ENCODE data around the gene TLR5.
A peak's percentile ranks its signal among the peaks of the same experiment; 100 is the strongest.

TLR5 gene

DNA sequence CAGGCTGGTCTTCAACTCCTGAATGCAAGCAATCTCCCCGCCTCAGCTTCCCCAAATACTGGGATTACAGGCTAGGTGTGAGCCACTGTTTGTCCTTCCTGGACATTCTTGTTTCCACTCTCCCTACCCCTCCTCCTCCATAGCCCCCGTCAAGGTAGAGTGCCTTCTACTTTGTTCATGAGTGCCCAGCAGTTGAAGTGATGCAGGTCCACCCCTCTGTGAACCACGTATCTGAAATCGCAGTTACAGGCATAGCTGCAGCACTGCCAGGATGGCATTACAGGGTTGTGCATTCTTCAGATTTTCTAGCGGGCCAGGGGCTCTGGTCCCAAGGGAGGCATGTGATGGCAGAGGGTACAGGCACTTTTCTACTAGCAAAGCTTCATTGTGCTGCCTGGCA, 7.4 kb upstream of the TLR5 start:
- DNase-seq (ENCODE audit: low spot score) = no peak

DNA sequence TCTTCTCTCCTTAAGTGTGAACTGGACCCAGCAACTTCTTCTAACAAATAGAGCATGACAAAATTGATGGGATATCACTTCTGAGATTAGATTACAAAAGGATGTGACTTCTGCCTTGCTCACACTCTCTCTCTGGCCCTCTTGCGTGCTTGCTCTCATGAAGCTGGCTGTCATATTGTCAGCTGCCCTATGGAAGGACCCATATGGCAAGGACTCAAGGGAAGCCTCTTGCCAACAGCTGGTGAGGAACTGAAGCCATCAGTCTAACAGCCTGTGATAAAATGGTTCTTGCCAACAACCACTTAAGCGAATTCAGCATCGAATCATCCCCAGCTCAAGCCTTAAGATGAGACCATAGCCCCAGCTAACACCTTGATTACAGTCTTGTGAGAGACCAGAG, 4.8 kb upstream of the TLR5 start:
- no peak for DNase-seq (ENCODE audit: low spot score)

DNA sequence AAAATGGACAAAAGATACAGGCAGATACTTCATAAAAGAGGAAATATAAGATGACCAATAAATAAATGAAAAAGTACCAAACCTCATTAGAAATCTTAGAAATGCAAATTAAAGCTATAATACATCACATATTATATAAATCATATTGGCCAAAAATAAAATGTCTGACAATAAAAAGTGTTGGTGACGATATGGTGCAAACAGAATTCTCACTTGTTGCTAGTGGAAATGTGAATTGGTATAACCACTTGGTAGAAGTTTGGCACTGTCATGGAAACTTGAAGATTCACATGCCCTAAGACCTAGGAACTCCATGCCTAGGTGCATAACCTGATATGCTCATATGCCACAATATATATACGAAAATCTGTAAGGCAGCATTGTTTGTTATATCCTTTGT, 4.4 kb upstream of the TLR5 start:
- no peak for DNase-seq (ENCODE audit: low spot score)

DNA sequence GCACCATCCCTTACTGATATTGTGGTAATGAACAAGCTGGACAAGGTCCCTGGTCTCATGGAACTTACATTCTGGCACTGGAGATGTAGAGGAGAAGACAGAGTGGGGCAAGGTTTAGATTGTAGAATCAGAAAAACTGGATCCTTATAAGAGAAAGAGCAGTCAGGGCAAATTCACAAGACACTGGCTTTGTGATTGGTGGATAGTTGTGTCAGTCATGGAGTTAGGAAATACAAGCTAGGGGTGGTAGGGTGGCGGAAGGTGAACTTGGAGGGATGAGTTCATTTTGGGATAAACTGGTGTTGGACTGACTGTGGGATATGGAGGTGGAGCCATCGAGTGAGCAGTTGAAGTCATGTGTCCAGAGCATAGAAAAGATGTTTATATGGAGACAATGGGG, 3.7 kb upstream of the TLR5 start:
- no peak for DNase-seq (ENCODE audit: low spot score)

DNA sequence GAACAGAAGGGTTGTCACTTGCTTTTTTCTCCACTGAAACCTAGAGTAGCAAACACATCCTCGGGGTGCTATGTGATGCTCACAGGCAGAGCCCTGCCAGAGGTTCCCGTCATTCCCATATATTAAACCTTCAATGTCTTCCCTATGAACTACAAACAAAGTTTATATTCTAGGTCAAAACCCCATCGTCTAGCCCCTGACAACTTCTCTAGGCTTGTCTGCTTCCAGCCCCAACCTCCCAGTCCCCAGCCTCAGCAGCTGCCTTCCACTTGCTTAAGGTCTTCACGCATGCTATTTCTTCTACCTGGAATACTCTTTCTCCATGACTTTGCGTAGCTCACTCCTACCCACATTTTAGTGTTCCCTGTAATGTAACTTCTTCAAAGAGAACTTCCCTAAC, 1.9 kb upstream of the TLR5 start:
- DNase-seq (ENCODE audit: low spot score) = no peak

DNA sequence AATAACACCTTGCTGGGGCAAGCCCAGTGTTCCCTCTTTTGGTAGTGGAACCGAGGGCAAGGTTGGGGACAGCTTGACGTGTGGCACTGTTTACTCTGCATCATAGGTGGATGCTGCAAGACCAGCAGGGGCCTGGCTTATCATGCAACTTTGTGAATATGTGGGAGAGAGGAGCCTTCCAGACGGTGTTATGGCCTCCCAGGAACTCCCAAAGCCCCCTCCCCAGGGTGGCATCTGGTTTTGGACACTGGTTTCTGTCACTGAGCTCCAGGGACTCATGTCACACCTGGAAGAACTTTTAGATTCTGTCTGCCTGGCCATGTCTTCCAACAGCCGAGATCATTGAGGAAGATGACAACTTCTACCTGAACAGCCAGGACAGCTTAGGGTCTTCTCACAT, 1.4 kb upstream of the TLR5 start:
- DNase-seq (ENCODE audit: low spot score) = no peak

DNA sequence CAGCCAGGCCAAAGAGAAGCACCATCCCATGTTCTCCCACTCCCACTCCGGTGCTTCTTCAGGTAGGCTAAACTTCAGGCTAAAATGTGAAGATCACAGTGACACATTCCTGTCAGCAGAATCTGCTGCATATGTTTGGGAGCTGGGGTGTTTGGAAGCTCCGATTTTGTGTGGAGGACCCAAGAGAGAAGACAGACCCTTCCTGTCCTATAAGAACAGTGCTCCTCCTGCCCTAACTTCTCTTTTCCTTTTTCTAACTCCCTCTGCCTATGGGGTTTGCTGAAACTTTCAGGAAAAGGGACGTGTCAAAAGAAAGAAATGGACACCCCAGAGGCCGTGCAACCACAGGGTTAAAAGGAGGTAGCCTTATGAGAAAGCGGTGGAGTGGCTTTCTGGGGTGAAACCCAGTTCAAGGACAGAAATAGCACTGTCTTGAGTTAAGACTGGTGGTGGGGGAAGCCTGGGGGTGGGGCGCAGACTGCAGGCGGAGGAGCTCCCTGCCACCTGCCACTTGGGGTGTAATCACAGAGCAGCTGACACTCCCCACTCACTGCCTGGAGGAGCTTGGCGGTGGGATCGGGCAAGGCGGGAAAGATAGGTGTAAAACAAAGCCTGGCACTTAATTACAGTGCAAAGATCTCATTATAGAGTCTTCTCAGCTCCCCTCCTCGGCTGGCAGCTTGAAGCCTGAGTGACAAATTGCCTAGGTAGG, 645 bp upstream of the TLR5 start:
- no peak for DNase-seq (ENCODE audit: low spot score)

DNA sequence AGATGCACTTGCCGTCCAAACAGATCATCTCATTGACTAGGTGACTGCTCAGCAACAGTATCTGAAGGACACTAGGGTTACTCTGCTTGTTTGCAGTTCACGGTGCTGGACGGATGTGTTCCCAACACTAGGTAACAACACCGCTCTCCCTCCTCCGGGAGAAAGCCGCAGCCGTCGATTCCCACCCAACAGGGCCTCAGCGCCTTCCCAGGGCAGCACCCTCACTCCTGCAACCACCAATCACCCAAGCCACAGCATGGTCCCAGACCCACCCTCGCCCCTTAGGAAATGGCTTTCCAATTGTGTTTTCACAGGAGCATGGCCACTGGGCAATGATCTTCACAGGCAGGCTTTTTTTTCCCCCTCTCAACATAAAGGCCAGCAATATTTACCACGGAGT, 779 bp downstream of the TLR5 start:
- DNase-seq (ENCODE audit: low spot score) = no peak

DNA sequence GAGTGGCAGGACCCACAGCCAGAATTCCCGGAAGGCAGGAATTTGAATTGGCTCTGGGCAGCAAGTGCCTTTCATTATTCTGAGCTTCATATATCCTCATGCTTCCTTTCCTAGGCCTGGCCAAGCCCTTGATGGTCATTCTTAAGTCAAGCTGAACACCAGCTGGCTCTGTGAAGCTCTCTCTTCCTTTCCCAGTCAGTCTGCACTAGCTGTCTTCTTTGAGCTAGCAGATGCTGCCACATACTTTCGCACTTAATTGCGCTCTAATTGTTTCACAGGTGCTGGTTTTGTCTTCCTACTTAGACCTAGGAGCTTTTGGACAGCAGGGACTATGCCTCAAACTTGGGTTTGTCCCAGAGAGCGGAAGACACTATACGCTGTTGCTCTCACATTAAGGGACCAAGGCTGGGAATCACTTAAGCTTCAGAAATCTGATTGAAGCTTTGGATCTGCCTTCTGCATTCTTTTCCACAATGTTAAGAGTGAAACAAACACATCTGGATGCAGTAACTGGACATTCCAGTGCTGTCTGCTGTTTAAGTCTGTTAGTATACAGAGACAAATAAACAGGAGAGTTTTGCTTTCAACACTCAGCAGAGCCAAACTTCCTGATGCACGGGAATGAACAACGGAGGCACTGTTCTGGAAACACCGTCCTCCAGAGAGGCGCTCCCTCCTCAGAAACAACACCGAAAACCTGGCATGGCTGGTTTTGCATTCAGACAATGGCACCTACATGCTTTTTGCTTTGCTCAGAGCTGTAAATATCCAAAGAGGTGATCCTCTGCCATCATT, 2.2 kb downstream of the TLR5 start:
- no peak for DNase-seq (ENCODE audit: low spot score)

DNA sequence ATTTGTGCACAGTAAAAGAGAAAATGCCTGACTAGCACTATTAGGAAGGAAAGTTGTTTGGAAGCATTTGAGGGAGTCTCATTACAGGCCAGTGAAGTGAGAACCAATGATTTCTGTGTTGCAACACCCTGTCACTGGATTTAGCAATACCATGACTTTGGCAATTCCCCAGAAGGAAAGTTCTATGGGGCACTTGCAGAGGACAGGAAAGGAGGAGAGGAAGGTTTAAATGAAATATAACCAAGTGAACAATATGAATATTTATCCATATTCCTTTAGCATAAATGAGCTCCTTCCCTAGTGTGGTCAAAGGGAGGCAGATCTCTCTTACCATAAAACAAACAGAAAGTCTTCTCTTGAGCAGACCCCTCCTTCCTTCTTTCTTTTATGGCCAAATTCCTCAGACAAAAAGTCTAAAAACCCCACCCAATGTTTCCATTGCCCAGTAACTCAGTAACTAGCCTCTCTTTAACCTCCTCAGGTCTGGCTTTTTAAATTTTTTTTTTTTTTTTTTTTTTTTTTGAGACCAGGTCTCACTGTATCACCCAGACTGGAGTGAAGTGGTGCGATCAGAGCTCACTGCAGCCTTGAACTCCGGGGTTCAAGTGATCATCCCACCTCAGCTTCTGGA, 5.5 kb downstream of the TLR5 start:
- no peak for DNase-seq (ENCODE audit: low spot score)

DNA sequence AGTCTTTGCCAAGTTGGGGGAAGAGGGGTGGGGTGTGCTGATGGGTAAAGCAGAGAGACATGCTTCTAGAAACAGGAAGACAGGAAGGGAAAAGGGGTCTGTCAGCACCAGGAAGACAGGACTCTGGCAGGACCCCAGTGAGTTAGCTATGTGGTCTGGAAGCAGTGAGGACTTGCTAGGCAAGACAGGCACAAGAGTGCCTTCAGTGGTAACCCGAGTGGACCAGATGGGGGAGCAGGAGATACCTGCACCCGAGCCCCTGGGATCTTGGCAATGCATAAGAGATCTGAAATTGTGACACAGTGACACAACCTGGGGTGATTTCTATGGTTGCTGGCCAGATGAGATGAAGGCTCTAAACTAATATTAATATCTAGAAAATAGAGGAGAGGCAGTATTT, 7.0 kb downstream of the TLR5 start:
- DNase-seq (ENCODE audit: low spot score) = no peak

DNA sequence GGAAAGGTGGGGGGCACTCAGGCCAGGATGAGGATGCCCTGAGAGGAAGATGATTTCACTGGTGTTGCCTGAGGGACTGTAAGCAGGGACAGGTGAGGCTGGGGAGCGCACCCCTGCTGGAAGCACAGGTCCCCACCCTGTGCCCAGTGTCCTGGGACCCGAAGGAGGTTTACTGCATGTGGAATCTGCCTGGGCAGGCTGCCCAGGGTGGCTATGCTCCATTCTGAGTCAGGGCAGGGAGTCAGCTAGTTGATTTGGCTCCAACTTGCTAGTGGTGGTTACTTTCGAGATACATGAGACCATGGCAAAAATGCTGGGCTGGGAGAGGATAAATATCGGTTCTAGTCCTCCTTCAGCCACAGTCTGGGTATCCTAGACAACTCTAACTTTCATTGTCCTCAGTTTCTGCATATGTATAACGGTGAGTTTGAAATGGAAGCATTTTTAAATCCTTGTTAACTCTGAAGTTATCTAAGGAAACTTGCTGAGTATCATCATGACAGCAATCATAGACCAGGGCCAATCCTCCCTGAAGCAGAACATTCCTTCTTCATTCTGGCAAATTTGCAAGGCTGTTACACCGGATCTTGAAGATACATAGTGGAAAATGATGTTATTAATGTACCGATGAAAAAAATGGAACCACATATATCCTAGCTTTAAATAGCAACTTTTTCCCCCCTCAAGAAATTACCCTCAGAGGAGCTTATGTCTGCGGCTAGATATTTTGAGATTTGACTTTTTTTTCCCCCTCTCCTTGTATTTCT, 7.7 kb downstream of the TLR5 start:
- no peak for DNase-seq (ENCODE audit: low spot score)

DNA sequence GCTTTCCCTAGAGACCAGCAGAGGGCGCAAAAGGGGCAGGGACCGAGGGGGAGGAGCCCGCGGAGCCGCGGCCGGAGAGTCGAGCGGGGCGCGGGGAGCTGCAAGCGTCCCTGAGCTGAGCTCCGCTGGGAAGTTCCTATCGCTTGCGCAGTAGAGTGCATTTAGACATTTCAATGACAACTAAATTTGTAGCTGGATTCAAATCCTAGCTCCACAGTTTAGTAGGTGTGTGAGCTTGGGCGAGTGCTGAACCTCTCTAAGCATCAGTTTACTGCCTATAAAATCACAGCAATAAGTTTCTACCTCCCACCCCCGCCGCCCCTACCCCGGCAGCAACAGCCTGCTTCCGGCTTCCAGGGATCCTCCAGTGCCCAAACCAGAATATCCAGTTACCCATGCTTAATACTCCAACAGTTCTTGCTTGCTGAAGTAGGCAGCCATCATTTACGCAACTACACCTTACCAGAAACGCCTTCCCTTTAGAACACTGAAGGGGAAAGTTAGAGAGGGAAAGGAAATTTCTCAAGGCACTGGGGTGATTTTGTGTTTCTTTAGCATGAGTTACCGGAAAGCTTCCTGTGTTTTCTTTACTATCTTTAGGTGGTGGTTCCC, 9.1 kb downstream of the TLR5 start:
- DNase-seq (ENCODE audit: low spot score) = peak; percentile 80

DNA sequence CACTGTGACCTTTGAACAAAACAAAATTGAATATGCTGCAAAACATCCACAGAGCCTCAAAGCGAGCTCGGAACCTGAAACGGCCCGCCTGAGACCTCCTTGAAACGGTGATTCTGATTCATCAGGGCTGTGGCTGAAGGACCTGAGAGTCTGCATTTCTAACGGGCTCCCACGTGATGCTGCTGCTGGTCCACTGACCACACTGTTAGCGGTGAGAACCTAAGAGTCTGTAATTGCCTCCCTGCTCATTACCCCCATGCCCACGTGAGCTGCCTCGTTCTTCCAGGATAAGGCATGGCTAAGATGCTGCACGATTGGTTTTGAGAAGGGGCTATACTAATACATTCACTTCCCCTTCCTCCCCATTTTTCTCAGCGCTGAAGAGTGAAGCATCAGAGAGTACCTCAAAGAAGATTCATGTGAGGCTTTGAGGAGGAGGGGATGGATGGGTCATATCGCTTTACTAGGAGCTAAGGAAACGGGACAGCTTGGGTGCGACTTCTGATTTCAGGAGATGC, 9.7 kb downstream of the TLR5 start:
- DNase-seq (ENCODE audit: low spot score) = no peak

DNA sequence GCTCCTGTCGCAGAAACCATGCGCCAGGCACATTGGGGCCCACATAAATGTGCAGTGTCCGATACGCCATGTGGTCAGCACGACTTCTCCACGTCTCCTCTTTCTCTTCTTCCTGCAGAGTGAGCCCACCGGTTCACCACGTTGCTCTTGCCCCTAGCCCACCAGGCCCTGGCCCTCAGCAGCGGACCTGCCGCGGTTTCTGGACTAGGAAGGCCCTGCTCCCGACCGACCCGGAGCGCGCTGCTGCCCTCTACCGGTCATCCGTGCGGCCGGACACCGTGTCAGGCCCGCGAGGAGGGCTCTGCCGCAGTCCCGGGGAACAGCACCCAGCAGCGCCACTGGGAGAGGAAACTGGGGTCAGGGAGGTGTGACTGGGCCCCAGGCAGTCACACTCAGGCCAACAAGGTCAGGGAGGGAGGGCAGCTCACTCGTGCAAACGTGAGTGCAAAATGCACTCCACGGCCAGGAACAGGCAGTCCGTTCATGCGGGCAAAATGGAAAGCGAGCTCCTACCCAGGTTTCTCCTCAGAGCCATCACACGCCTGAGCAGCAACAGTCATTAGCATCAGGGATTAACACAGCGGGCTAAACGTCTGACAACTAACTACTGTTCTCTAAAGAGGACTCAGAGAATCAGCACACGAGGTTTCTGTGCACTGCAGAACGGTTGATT, 13.7 kb downstream of the TLR5 start:
- peak; percentile 55 for DNase-seq (ENCODE audit: low spot score)

DNA sequence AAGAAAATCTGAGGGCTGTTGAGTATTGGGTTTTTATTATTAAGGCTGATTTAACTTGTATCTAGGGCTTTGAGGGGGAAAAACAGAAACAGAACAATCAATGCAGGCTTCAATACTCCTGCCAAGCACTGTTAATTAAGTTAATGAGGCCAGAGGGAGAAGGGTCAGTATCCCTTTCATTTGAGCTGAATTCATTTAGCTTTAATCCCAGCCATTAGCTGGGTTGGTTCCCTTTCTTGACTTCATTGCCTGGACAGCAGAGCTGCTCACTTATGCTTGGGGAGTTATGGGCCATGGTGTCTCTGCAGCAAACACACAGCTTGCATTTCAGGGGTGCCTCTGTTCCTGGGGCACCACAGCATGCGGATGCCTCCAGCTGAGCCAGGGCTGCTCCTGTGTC, 16.3 kb downstream of the TLR5 start:
- DNase-seq (ENCODE audit: low spot score) = no peak

DNA sequence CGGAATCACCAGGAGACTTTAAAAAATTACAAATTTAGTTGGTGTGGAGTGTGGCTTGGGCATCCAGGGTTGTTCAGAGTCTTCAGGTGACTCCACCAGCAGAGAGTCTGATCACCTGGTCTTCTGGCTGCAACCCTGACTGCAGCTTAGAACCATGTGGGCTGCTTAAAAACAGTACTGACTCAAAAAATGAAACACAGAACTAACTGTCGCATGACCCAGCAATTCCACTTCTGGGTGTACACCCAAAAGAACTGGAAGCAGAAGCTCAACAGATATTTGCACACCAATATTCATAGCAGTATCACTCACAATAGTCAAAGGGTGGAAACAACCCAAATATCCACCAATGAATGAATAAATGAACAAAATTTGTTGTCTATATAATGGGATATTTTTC, 17.3 kb downstream of the TLR5 start:
- DNase-seq (ENCODE audit: low spot score) = no peak

DNA sequence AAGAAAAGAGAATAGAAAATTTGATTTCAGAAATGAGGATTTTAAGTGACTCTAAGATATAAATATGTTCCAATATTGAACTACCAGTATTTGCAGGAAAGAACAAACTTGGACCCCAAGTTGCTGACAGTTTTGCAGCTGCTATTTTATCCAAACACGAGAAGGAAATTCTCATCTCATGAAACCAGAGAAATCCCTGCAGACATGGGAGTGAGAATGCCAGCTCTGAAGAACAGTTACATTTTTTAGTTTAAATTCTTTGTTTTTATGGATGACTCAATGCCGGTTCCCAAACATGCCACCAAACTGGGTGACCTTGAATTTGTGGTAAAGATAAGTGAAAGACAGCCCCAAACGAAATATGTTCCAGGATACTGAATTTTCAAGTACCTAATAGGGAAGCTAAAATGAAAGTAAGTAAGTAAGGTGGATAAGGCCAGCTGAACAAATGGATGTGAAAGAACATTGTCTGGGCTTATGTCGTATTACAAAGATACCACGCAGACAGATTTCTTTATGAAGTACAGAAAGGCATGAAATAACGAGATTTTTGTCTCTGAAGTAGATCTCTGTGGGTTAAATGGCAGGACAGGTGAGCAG, 19.9 kb downstream of the TLR5 start:
- DNase-seq (ENCODE audit: low spot score) = no peak

DNA sequence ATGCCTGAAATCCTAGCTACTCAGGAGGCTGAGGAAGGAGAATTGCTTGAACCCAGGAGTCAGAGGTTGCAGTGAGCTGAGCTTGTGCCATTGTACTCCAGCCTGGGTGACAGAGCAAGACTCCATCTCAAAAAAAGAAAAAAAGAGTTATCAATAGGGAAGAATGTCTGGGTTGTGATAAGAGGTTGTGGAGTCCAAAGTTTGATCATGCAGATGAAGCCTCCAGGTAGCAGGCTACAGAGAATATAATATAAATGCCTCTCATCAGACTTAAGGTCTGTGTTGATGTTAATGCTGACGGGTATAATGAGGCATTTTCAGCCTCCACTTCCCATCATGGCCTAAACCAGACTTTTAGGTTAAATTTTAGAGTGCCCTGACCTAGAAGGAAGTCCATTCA, 24.6 kb downstream of the TLR5 start:
- DNase-seq (ENCODE audit: low spot score) = no peak

DNA sequence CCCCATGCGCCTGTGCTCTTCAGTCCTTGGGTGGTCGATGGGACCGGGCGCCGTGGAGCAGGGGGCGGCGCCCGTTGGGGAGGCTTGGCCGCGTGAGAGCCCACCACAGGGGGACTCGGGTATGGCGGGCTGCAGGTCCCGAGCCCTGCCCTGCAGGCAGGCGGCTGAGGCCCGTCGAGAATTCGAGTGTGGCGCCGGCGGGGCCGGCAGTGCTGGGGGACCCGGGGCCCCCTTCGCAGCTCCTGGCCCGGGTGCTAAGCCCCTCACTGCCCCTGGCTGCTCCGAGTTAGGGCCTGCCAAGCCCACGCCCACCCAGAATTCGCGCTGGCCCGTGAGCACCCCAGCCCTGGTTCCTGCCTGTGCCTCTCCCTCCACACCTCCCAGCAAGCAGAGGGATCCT, 26.1 kb downstream of the TLR5 start:
- DNase-seq (ENCODE audit: low spot score) = no peak

DNA sequence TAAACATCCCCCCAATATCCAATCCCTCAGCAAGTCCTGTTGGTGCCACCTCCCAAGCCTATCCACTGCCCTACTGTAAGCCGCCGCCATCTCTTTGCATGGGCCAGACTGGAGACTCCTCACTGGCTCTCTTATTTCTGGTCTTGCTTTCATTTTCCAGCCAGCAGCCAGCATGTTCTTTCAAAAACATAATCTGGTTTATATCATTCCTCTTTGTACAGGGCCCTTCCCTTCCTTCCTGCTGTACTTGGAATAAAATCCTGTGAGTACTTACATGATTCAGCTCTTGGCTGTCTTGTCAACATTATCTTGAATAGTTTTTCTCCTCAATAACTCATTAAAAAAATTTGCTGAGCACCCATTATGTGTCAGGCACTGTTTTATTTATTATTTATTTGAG, 28.2 kb downstream of the TLR5 start:
- DNase-seq (ENCODE audit: low spot score) = no peak
